Caco-2 (cell line): ENCODE data around the gene SPART. TPM values are rescaled to one million over a fixed set of nuclear protein-coding genes. Genes with fewer than 3 reads are reported as not detected.
"Not testable (repeated sequence)": the region's sequence is repeated elsewhere in the genome, so short reads cannot be mapped to it uniquely, and the experiment has no call there.

Source experiments
- BruUV-seq: library from RNA; stranded (reverse); fragments of 400-500 nt; replicated peaks from 2 replicates; lab custom pipeline; 2021; lab: Mats Ljungman, UMichigan
- CTCF ChIA-PET: fragments of 300-600 bp; sonication (Branson Sonifier 250); formaldehyde crosslinking; loops from one replicate; lab custom pipeline; 2022; ENCODE audit warnings: antibody characterized with exemption; lab: Charles Lee
- POLR2A ChIA-PET: fragments of 300-600 bp; sonication (Branson Sonifier 250); formaldehyde crosslinking; loops from one replicate; lab custom pipeline; 2022; ENCODE audit warnings: antibody characterized with exemption; lab: Charles Lee
- DNase-seq, 2 experiments: peaks; one replicate each; pipeline versions ENCODE4 v3.0.0 to v3.0.0-alpha.2; 2020 to 2022
- H3K27me3 ChIP-seq: replicated peaks from 2 replicates; pipeline ENCODE4 v1.6.0; 2011; ENCODE audit warnings: low read length; ENCODE audit not compliant: control insufficient read depth, insufficient read depth
- H3K36me3 ChIP-seq: 2 replicates; pipeline ENCODE4 v1.5.1; 2011; ENCODE audit warnings: low read length; ENCODE audit not compliant: control insufficient read depth, insufficient read depth
- H3K4me1 ChIP-seq: fragments of 250-450 bp; sonication (Bioruptor Pico); 2 replicates; pipeline ENCODE4 v1.5.1; 2020; ENCODE audit warnings: mild to moderate bottlenecking
- H3K4me3 ChIP-seq: 2 replicates; pipeline ENCODE4 v1.5.1; 2011; ENCODE audit warnings: low read depth, mild to moderate bottlenecking, control low read depth, low read length
- H3K9me3 ChIP-seq: fragments of 250-450 bp; sonication (Bioruptor Pico); 2 replicates; pipeline ENCODE4 v1.5.1; 2020; ENCODE audit warnings: mild to moderate bottlenecking, moderate library complexity
- H3K27ac Mint-ChIP-seq: one replicate; pipeline ENCODE4 v1.8.0; 2022; ENCODE audit warnings: mixed read lengths; ENCODE audit not compliant: unreplicated experiment
- H3K27me3 Mint-ChIP-seq: one replicate; pipeline ENCODE4 v1.8.0; 2022; ENCODE audit warnings: mixed read lengths; ENCODE audit not compliant: insufficient read depth, unreplicated experiment
- H3K36me3 Mint-ChIP-seq: one replicate; pipeline ENCODE4 v1.8.0; 2022; ENCODE audit warnings: mild to moderate bottlenecking, mixed read lengths; ENCODE audit not compliant: insufficient read depth, unreplicated experiment
- H3K4me1 Mint-ChIP-seq: one replicate; pipeline ENCODE4 v1.8.0; 2022; ENCODE audit warnings: low read depth, mixed read lengths; ENCODE audit not compliant: unreplicated experiment
- H3K4me3 Mint-ChIP-seq: one replicate; pipeline ENCODE4 v1.8.0; 2022; ENCODE audit warnings: mild to moderate bottlenecking, moderate library complexity, mixed read lengths; ENCODE audit not compliant: unreplicated experiment
- H3K9me3 Mint-ChIP-seq: one replicate; pipeline ENCODE4 v1.8.0; 2022; ENCODE audit warnings: mixed read lengths; ENCODE audit not compliant: unreplicated experiment
- intact Hi-C: fragments of 100-400 bp; cut with micrococcal nuclease; formaldehyde crosslinking; loops from one replicate; pipeline ENCODE4 v1.10.0; 2022; ENCODE audit not compliant: unreplicated experiment
- total RNA-seq: library from RNA; stranded (reverse); gene quantifications from 2 replicates; pipeline ENCODE4 v1.2.3, GENCODE V29; 2022
- TF ChIP-seq, protein P1 (sequence below), 2 experiments: fragments of 200-600 bp in 1 of 2; IDR thresholded peaks; 1 replicate in 1 of 2; 2 replicates in 1 of 2; pipeline versions ENCODE4 v1.5.1 to v1.8.0; 2011 to 2022; ENCODE audit warnings: antibody characterized with exemption in 1 of 2, control low read depth in 1 of 2, inconsistent platforms in 1 of 2, low read depth in 1 of 2, low read length in 1 of 2, mild to moderate bottlenecking in 1 of 2, moderate library complexity in 1 of 2; ENCODE audit not compliant: insufficient read depth in 1 of 2, severe bottlenecking in 1 of 2, unreplicated experiment in 1 of 2

Gene SPART
- total RNA-seq, 1 experiment from 2014 or later = not detected

DNA sequence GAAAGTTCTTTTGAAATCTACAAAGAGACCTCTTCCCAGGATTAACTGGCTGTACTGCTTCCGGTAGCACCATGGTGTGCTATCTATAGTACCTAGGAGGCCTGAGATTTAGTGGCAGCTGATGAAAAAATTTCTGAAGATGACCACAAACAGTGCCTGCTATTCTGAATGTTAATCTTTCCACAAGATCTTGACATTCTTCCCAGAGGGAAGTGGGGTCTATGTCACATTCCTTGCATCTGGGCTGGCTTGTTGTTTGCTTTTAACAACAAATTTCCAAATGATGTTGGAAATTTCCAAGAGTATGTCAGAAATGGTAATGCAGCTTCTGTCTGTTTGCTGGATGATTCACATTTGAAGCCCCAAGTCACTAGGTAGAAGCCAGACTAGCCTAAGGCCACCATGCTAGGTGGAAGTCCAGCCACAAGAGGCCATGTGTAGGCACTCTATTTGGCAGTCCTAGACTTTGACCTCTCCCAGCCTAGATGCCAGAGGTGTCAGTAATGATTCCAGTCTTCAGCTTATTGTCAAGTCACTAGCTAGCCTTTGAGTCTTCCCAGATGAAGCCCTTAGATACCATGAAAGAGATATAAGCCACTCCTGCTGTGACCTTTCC is 22.1 kb downstream of the SPART start:
- no peak overlapping the region for H3K27ac Mint-ChIP-seq
- Histone ChIP-seq H3K9me3 (no peaks in the 10 kb centered on the region), H3K36me3 (no peaks in the 10 kb centered on the region), H3K4me3 (no peak overlapping the region), H3K4me1 (no peaks in the 10 kb centered on the region), H3K27me3 (no peaks in the 10 kb centered on the region)
- H3K36me3 Mint-ChIP-seq = no peaks in the 10 kb centered on the region
- DNase-seq = no peak
- TF ChIP-seq, protein P1, sequence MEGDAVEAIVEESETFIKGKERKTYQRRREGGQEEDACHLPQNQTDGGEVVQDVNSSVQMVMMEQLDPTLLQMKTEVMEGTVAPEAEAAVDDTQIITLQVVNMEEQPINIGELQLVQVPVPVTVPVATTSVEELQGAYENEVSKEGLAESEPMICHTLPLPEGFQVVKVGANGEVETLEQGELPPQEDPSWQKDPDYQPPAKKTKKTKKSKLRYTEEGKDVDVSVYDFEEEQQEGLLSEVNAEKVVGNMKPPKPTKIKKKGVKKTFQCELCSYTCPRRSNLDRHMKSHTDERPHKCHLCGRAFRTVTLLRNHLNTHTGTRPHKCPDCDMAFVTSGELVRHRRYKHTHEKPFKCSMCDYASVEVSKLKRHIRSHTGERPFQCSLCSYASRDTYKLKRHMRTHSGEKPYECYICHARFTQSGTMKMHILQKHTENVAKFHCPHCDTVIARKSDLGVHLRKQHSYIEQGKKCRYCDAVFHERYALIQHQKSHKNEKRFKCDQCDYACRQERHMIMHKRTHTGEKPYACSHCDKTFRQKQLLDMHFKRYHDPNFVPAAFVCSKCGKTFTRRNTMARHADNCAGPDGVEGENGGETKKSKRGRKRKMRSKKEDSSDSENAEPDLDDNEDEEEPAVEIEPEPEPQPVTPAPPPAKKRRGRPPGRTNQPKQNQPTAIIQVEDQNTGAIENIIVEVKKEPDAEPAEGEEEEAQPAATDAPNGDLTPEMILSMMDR (IDR thresholded peaks at IDR 0.05; ENCODE audit: insufficient read depth in 1 of 2, low read depth in 1 of 2, low read length in 1 of 2, severe bottlenecking in 1 of 2, unreplicated experiment in 1 of 2) = no peak
- no peaks in the 10 kb centered on the region for H3K4me1 Mint-ChIP-seq
- no TSS peak for BruUV-seq
- no peaks in the 10 kb centered on the region for H3K27me3 Mint-ChIP-seq
- intact Hi-C loops = no loop called here
- ChIA-PET CTCF (no interaction called here), POLR2A (no interaction called here)
- H3K4me3 Mint-ChIP-seq = no peak overlapping the region
- H3K9me3 Mint-ChIP-seq = no peaks in the 10 kb centered on the region

DNA sequence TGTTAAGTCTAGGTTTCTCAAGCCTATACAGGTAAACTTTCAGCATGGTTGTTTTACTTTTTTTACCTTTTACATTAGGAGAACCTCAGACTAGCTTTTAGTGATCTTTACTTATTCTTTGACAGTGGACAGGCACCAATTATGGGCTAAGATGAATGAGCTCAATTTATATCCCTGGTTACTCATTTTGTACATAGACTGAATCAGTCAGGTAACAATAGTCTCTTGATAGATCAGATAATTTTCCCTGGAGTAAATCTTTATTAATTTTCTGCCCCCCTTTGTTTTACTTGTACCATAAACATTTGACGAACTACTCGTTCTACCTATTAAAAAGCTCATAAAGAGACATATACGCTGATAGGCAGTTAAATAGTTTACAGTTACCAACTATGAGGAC is 22.8 kb downstream of the SPART start:
- POLR2A ChIA-PET = no interaction called here
- no peaks in the 10 kb centered on the region for H3K27me3 Mint-ChIP-seq
- no TSS peak for BruUV-seq
- DNase-seq = no peak
- H3K4me3 Mint-ChIP-seq = no peak overlapping the region
- no peaks in the 10 kb centered on the region for H3K36me3 ChIP-seq
- no peaks in the 10 kb centered on the region for H3K4me1 Mint-ChIP-seq
- no peaks in the 10 kb centered on the region for H3K9me3 ChIP-seq
- TF ChIP-seq, protein P1 (IDR thresholded peaks at IDR 0.05; ENCODE audit: insufficient read depth in 1 of 2, low read depth in 1 of 2, low read length in 1 of 2, severe bottlenecking in 1 of 2, unreplicated experiment in 1 of 2) = no peak
- no peak overlapping the region for H3K27ac Mint-ChIP-seq
- intact Hi-C loops = no loop called here
- no peaks in the 10 kb centered on the region for H3K4me1 ChIP-seq
- H3K4me3 ChIP-seq = no peak overlapping the region
- CTCF ChIA-PET = no interaction called here
- H3K9me3 Mint-ChIP-seq = no peaks in the 10 kb centered on the region
- H3K36me3 Mint-ChIP-seq = no peaks in the 10 kb centered on the region
- no peaks in the 10 kb centered on the region for H3K27me3 ChIP-seq

DNA sequence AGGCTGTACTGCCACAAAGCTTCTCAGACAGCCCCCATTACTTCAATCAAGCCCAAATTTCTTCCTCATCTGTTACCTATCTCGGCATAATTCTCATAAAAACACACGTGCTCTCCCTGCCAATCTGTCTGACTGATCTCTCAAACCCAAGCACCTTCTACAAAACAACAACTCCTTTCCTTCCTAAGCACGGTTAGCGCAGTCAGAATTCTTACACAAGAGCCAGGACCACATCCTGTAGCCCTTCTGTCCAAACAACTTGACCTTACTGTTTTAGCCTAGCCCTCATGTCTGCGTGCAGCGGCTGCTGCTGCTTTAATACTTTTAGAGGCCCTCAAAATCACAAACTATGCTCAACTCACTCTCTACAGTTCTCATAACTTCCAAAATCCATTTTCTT is 26.4 kb downstream of the SPART start:
- H3K9me3 Mint-ChIP-seq, H3K4me3 ChIP-seq, BruUV-seq, H3K36me3 Mint-ChIP-seq, H3K36me3 ChIP-seq, H3K27ac Mint-ChIP-seq, H3K27me3 ChIP-seq, DNase-seq, H3K9me3 ChIP-seq, H3K4me3 Mint-ChIP-seq, CTCF ChIA-PET, POLR2A ChIA-PET, intact Hi-C loops, H3K4me1 Mint-ChIP-seq, H3K4me1 ChIP-seq, H3K27me3 Mint-ChIP-seq: not testable (repeated sequence)
